Small intestine (tissue), 7 donors: Measurements from ENCODE around the gene STXBP6. TPM values are rescaled to one million over a fixed set of nuclear protein-coding genes. Genes with fewer than 3 reads are reported as not detected.

Experiments used
- DNase-seq, 2 donors: peaks; one replicate each; pipeline versions ENCODE4 v3.0.0 to v3.0.0-alpha.2; 2013
- FAIRE-seq: peaks from 2 replicates; lab custom pipeline; 2012; peaks lifted over from hg19 to GRCh38; lab: Jason Lieb, UNC
- H3K27ac ChIP-seq, 3 donors: one replicate each; pipeline ENCODE4 v1.5.1; 2013; ENCODE audit warnings: low read length in 2 of 3, mild to moderate bottlenecking in 2 of 3, control low read depth in 1 of 3, inconsistent platforms in 1 of 3, low read depth in 1 of 3, moderate library complexity in 1 of 3
- H3K27me3 ChIP-seq, 3 donors: one replicate each; pipeline ENCODE4 v1.6.1; 2013; ENCODE audit warnings: low read length in 3 of 3, inconsistent platforms in 1 of 3; ENCODE audit not compliant: control insufficient read depth in 3 of 3, insufficient read depth in 3 of 3
- H3K36me3 ChIP-seq, 3 donors: one replicate each; pipeline ENCODE4 v1.6.1; 2013; ENCODE audit warnings: low read length in 3 of 3, inconsistent platforms in 1 of 3, low read depth in 1 of 3, mild to moderate bottlenecking in 1 of 3, moderate library complexity in 1 of 3; ENCODE audit not compliant: control insufficient read depth in 3 of 3, insufficient read depth in 2 of 3
- H3K4me1 ChIP-seq, 3 donors: one replicate each; pipeline ENCODE4 v1.6.1; 2013; ENCODE audit warnings: low read length in 2 of 3, inconsistent platforms in 1 of 3, low read depth in 1 of 3, mild to moderate bottlenecking in 1 of 3, moderate library complexity in 1 of 3; ENCODE audit not compliant: control insufficient read depth in 3 of 3, insufficient read depth in 2 of 3
- H3K4me3 ChIP-seq, 3 donors: one replicate each; pipeline ENCODE4 v1.5.1; 2013; ENCODE audit warnings: low read length in 3 of 3, control low read depth in 1 of 3, inconsistent platforms in 1 of 3, low read depth in 1 of 3, mild to moderate bottlenecking in 1 of 3, moderate library complexity in 1 of 3
- H3K9me3 ChIP-seq, 2 donors: one replicate each; pipeline ENCODE4 v1.6.1; 2013; ENCODE audit warnings: low read depth in 1 of 2, low read length in 1 of 2; ENCODE audit not compliant: control insufficient read depth in 2 of 2, insufficient read depth in 1 of 2
- WGBS, 3 donors: extraction: QIAGEN DNeasy Blood & Tissue Kit; methylation state at CpG; one replicate each; pipeline ENCODE4 v1.1.7; 2013; 5-methylcytosine and 5-hydroxymethylcytosine counted together
- polyA plus RNA-seq, 4 donors: library from polyadenylated mRNA; stranded (reverse) in 3 of 4; unstranded in 1 of 4; fragments of 200-250 nt in 3 of 4; fragments of 120-200 nt in 1 of 4; gene quantifications; one replicate each; pipeline versions ENCODE4 v1.2.1 to v1.2.3, GENCODE V29; 2013
- donor health status: healthy with polysubstance abuse.
- donor health status: control.
- donor health status: control.
- donor health status: Bipolar disorder and iron deficiency.
- donor health status: healthy.

Gene STXBP6
- polyA plus RNA-seq, 4 donors: 12.7 to 53.7 (median 24.0) TPM

GRCh38 chr14:25050269-25051150 is 563 bp upstream of the STXBP6 start:
- DNase-seq (peak; percentile 30 to 37), FAIRE-seq (no peak)
- Histone ChIP-seq H3K9me3 (no peaks in the 10 kb centered on the region), H3K36me3 (no peaks in the 10 kb centered on the region), H3K4me3 (peak overlapping the region; percentile 50 to 81 (median 72)), H3K27ac (peak overlapping the region; percentile 46 to 68 (median 64)), H3K27me3 (peaks cover 0 to 6% (median 0%) of the 10 kb centered on the region in 3 donors), H3K4me1 (peaks cover 0 to 5% (median 0%) of the 10 kb centered on the region in 3 donors)
- WGBS, 3 donors: 8 to 10% (median 10%) methylated on average over 31 of the region's 31 CpGs

GRCh38 chr14:25049093-25049567 is 817 bp downstream of the STXBP6 start:
- FAIRE-seq: no peak
- peak in 1 of 2 donors; percentile 20 for DNase-seq
- Histone ChIP-seq H3K4me1 (peaks cover 0 to 5% (median 0%) of the 10 kb centered on the region in 3 donors), H3K4me3 (peak overlapping the region; percentile 55 to 81 (median 72)), H3K36me3 (peaks cover 0 to 4% (median 0%) of the 10 kb centered on the region in 3 donors), H3K27ac (peak overlapping the region; percentile 8 to 73 (median 60)), H3K27me3 (peaks cover 0 to 6% (median 0%) of the 10 kb centered on the region in 3 donors), H3K9me3 (no peaks in the 10 kb centered on the region)
- WGBS, 3 donors: 2 to 8% (median 4%) methylated on average over 34 of the region's 34 CpGs

DNA sequence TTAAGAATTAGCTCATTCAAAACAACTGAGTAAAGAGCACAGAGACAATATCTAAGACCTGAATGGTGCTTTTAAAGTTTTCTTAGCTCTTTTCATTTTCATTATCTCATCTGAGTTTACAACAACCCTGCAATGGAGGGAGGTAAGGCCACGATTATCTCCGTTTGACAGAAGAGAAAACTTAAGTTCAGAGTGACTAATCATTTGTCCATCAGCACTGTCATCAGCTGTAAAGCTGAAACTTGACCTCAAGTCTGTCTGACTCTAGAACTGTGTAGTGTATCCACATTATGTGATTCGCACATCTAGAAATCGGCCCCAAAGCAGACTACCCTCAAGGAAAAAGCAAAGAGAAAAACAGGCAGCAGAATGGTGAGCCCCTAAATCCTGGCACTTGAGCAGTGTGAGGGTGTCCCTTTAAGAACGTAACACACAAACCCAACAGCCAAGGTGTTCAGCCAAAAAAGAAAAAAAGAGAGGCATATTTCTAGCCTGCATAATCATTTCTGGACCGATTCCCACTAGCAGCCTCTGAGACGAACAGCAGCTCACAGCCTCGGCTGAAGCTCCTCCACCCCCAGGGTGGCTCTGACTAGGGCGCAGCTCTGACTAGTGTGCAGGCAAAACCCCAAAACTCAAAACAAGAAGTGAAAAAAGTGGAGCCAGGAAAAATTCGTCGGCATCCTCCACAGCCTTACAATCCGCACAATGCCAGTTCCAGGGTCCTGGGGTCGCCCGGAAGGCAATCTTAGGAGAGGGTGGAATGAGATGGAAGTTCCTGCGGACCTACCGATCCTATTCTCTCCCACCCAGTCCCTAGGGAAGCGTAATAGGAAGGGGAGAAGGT is 1.6 kb downstream of the STXBP6 start:
- WGBS, 3 donors: 14 to 36% (median 28%) methylated on average over 17 of the region's 17 CpGs
- FAIRE-seq (no peak), DNase-seq (peak; percentile 54 to 66)
- H3K4me1 ChIP-seq: peaks cover 0 to 5% (median 0%) of the 10 kb centered on the region in 3 donors
- peak overlapping the region; percentile 55 to 81 (median 72) for H3K4me3 ChIP-seq
- H3K9me3 ChIP-seq: no peaks in the 10 kb centered on the region
- peaks cover 0 to 6% (median 0%) of the 10 kb centered on the region in 3 donors for H3K27me3 ChIP-seq
- H3K36me3 ChIP-seq: peaks cover 0 to 8% (median 0%) of the 10 kb centered on the region in 3 donors
- peak overlapping the region; percentile 8 to 73 (median 60) for H3K27ac ChIP-seq

GRCh38 chr14:25046301-25046943 is 3.5 kb downstream of the STXBP6 start:
- Histone ChIP-seq H3K36me3 (peaks cover 0 to 8% (median 0%) of the 10 kb centered on the region in 3 donors), H3K4me1 (peaks cover 0 to 17% (median 1%) of the 10 kb centered on the region in 3 donors), H3K9me3 (no peaks in the 10 kb centered on the region), H3K27ac (no peak overlapping the region), H3K4me3 (no peak overlapping the region), H3K27me3 (peaks cover 0 to 4% (median 0%) of the 10 kb centered on the region in 3 donors)
- peak in 1 of 2 donors; percentile 31 for DNase-seq
- no peak for FAIRE-seq
- WGBS, 3 donors: 63 to 88% (median 75%) methylated on average over 2 of the region's 2 CpGs

GRCh38 chr14:25044106-25044698 is 5.7 kb downstream of the STXBP6 start:
- H3K9me3 ChIP-seq: no peaks in the 10 kb centered on the region
- no peak overlapping the region for H3K27ac ChIP-seq
- FAIRE-seq (no peak), DNase-seq (no peak)
- WGBS, 3 donors: 73 to 81% (median 75%) methylated on average over 7 of the region's 7 CpGs
- H3K4me1 ChIP-seq: peaks cover 0 to 17% (median 1%) of the 10 kb centered on the region in 3 donors
- H3K36me3 ChIP-seq: peaks cover 0 to 8% (median 0%) of the 10 kb centered on the region in 3 donors
- H3K27me3 ChIP-seq: no peaks in the 10 kb centered on the region
- no peak overlapping the region for H3K4me3 ChIP-seq

GRCh38 chr14:25042362-25043299 is 7.3 kb downstream of the STXBP6 start:
- peak overlapping the region; percentile 22 to 71 (median 35) for H3K27ac ChIP-seq
- H3K36me3 ChIP-seq: peaks cover 0 to 8% (median 0%) of the 10 kb centered on the region in 3 donors
- no peaks in the 10 kb centered on the region for H3K9me3 ChIP-seq
- FAIRE-seq (no peak), DNase-seq (peak; percentile 70 to 76)
- WGBS, 3 donors: 61 to 73% (median 64%) methylated on average over 14 of the region's 14 CpGs
- no peak overlapping the region for H3K4me3 ChIP-seq
- no peaks in the 10 kb centered on the region for H3K27me3 ChIP-seq
- peaks cover 0 to 17% (median 1%) of the 10 kb centered on the region in 3 donors for H3K4me1 ChIP-seq

GRCh38 chr14:25041898-25042297 is 8.0 kb downstream of the STXBP6 start:
- no peak for FAIRE-seq
- Histone ChIP-seq H3K9me3 (no peaks in the 10 kb centered on the region), H3K27ac (peak overlapping the region; percentile 22 to 71 (median 49)), H3K4me3 (no peak overlapping the region), H3K4me1 (peaks cover 1 to 17% (median 2%) of the 10 kb centered on the region in 3 donors), H3K36me3 (peaks cover 0 to 8% (median 0%) of the 10 kb centered on the region in 3 donors), H3K27me3 (no peaks in the 10 kb centered on the region)
- DNase-seq: peak; percentile 48
- 11 to 40% (median 17%) methylated on average over 2 of the region's 2 CpGs for WGBS, 3 donors
